ENCODE data around the gene B4GALT6. TPM values are rescaled to one million over a fixed set of nuclear protein-coding genes. Genes with fewer than 3 reads are reported as not detected.

Gene B4GALT6
- total and polyA plus RNA-seq, 10 of the 15 experiments (the other 5 are each of a cell fraction or from before 2014, with no cell fraction given) = 11.9 to 47.4 (median 18.0) TPM

GRCh38 chr18:31575515-31576257 is 108.7 kb downstream of the B4GALT6 start:
- Histone ChIP-seq H3K9me3 (replicated peaks; ENCODE audit: control insufficient read depth, insufficient read depth, low read length) (no peaks in the 10 kb centered on the region), H3K4me3 (no peak overlapping the region), H3K4me1 (ENCODE audit: control insufficient read depth, insufficient read depth, low read length) (peaks cover 6% of the 10 kb centered on the region), H2AFZ (ENCODE audit: control insufficient read depth, low read depth, low read length) (no peak overlapping the region), H3K79me2 (ENCODE audit: control insufficient read depth, insufficient read depth, low read length) (no peaks in the 10 kb centered on the region), H3K27me3 (replicated peaks in 1 of 2; ENCODE audit: control insufficient read depth in 2 of 2, insufficient read depth in 2 of 2, low read length in 1 of 2) (no peaks in the 10 kb centered on the region), H3K9ac (ENCODE audit: control insufficient read depth, insufficient read depth, low read length) (no peak overlapping the region), H3K36me3 (ENCODE audit: control insufficient read depth in 2 of 2, insufficient read depth in 2 of 2, low read length in 1 of 2) (no peaks in the 10 kb centered on the region), H3K27ac (ENCODE audit: control insufficient read depth, insufficient read depth) (no peak overlapping the region), H3K4me2 (ENCODE audit: control insufficient read depth, insufficient read depth) (no peak overlapping the region), H4K20me1 (ENCODE audit: control insufficient read depth, insufficient read depth) (no peaks in the 10 kb centered on the region)
- SMC1A ChIA-PET (ENCODE audit: uncharacterized antibody, unreplicated experiment) = interaction anchor here (0.9 to 1.6 kb wide), 4 partner anchors 11 to 36 kb away, joined by 3 to 8 read pairs (median 4); no protein-coding TSS in a partner anchor
- FAIRE-seq (no peak), DNase-seq (ENCODE audit: low read depth, low spot score) (no peak), ATAC-seq (no peak)
- POLR2A ChIA-PET = no interaction called here
- CTCF ChIA-PET = interaction anchor here (1.1 to 2.3 kb wide), 4 partner anchors 12 to 147 kb away, joined by 3 to 14 read pairs (median 6); no protein-coding TSS in a partner anchor
- RAD21 ChIA-PET (ENCODE audit: unreplicated experiment) = interaction anchor here (0.6 kb wide), 1 partner anchor 33 kb away, joined by 3 read pairs; no protein-coding TSS in a partner anchor
- intact Hi-C loops (cut with micrococcal nuclease; ENCODE audit: unreplicated experiment) = no loop called here
- in situ Hi-C loops (cut with MboI) = no loop called here
- WGBS (ENCODE audit: insufficient coverage, insufficient replicate concordance, low lambda C conversion rate, missing lambda C conversion rate) = 46% methylated on average over 3 of the region's 3 CpGs
- TF ChIP-seq ZNF207 (IDR thresholded peaks at IDR 0.05; ENCODE audit: borderline replicate concordance) = no peak
- no peak for TF ChIP-seq FOXM1 (IDR thresholded peaks at IDR 0.05; ENCODE audit: low read depth, low read length)
- TF ChIP-seq ZNF217 (IDR thresholded peaks at IDR 0.05) = no peak
- no peak for TF ChIP-seq ETV6 (conservative IDR thresholded peaks at IDR 0.05 in 1 of 2, IDR thresholded peaks at IDR 0.05 in 1 of 2; ENCODE audit: borderline replicate concordance in 1 of 2, low read depth in 1 of 2)
- no peak for TF ChIP-seq MYB (IDR thresholded peaks at IDR 0.05; ENCODE audit: borderline replicate concordance, low read depth, low read length)
- TF ChIP-seq RAD21 (IDR thresholded peaks at IDR 0.05; ENCODE audit: insufficient read depth, low read depth, low read length) = no peak
- no peak for TF ChIP-seq SMARCA5 (IDR thresholded peaks at IDR 0.05)
- TF ChIP-seq HCFC1 (IDR thresholded peaks at IDR 0.05; ENCODE audit: low read length) = no peak
- no peak for TF ChIP-seq EGR1 (IDR thresholded peaks at IDR 0.05; ENCODE audit: borderline replicate concordance in 1 of 2, low read depth in 2 of 2, low read length in 2 of 2)
- no peak for TF ChIP-seq NRF1 (conservative IDR thresholded peaks at IDR 0.05; ENCODE audit: low read depth, low read length)
- TF ChIP-seq ELK1 (IDR thresholded peaks at IDR 0.05; ENCODE audit: low read depth, low read length) = no peak
- no peak for TF ChIP-seq ZNF274 (IDR thresholded peaks at IDR 0.05; ENCODE audit: insufficient read depth, insufficient read length)
- TF ChIP-seq SIN3A (IDR thresholded peaks at IDR 0.05; ENCODE audit: low read depth, low read length) = no peak
- no peak for TF ChIP-seq BMI1 (IDR thresholded peaks at IDR 0.05; ENCODE audit: borderline replicate concordance)
- TF ChIP-seq RCOR1 (conservative IDR thresholded peaks at IDR 0.05; ENCODE audit: low read depth, low read length) = no peak
- no peak for TF ChIP-seq RB1 (IDR thresholded peaks at IDR 0.05; ENCODE audit: borderline replicate concordance)
- no peak for TF ChIP-seq MXI1 (IDR thresholded peaks at IDR 0.05; ENCODE audit: low read depth, low read length)
- TF ChIP-seq SMC3 (IDR thresholded peaks at IDR 0.05; ENCODE audit: borderline replicate concordance, low read length) = no peak
- no peak for TF ChIP-seq TCF7 (IDR thresholded peaks at IDR 0.05; ENCODE audit: borderline replicate concordance)
- TF ChIP-seq BHLHE40 (IDR thresholded peaks at IDR 0.05; ENCODE audit: borderline replicate concordance in 1 of 2, low read depth in 2 of 2, low read length in 1 of 2) = no peak
- no TSS peak for BruUV-seq (replicated peaks)
